SK-N-MC (cell line): Measurements from ENCODE around the gene ADTRP.
"Not testable (repeated sequence)": the region's sequence is repeated elsewhere in the genome, so short reads cannot be mapped to it uniquely, and the experiment has no call there.

Experiments
- DNase-seq: peaks from one replicate; pipeline ENCODE4 v3.0.0-alpha.2; 2011; ENCODE audit warnings: low read depth, low spot score
- H3K27ac ChIP-seq: fragments of 200-600 bp; sonication (generic); 2 replicates; pipeline ENCODE4 v1.5.1; 2016; ENCODE audit warnings: mixed run types
- H3K36me3 ChIP-seq: fragments of 200-600 bp; sonication (generic); 2 replicates; pipeline ENCODE4 v1.6.1; 2017; ENCODE audit warnings: antibody characterized with exemption, low read length, mixed read lengths; ENCODE audit not compliant: insufficient read depth
- H3K4me3 ChIP-seq: fragments of 200-600 bp; sonication (generic); 2 replicates; pipeline ENCODE4 v1.5.1; 2016
- H3K9ac ChIP-seq: fragments of 200-600 bp; sonication (generic); 2 replicates; pipeline ENCODE4 v1.8.0; 2017; ENCODE audit warnings: mixed run types, mixed read lengths; ENCODE audit not compliant: insufficient read length
- H3K9me3 ChIP-seq: fragments of 200-600 bp; sonication (generic); 2 replicates; pipeline ENCODE4 v1.6.1; 2017; ENCODE audit warnings: low read depth, mild to moderate bottlenecking, antibody characterized with exemption, low read length, moderate library complexity, mixed read lengths
- EZH2 ChIP-seq: fragments of 200-600 bp; sonication (generic); IDR thresholded peaks from one replicate; pipeline ENCODE4 v1.6.1; 2017; ENCODE audit warnings: antibody characterized with exemption
- FOXP2 ChIP-seq: optimal IDR thresholded peaks from 2 replicates; pipeline ENCODE3; 2011; ENCODE audit warnings: mild to moderate bottlenecking, moderate library complexity; ENCODE audit not compliant: insufficient read depth; ENCODE audit errors: extremely low read length, control extremely low read depth
- POLR2AphosphoS5 ChIP-seq: IDR thresholded peaks from 2 replicates; pipeline ENCODE4 v1.6.1; 2012; ENCODE audit warnings: mild to moderate bottlenecking, low read depth, low read length, borderline replicate concordance

The ADTRP gene

GRCh38 chr6:11681357-11681756 is 97.2 kb downstream of the ADTRP start:
- no peaks in the 10 kb centered on the region for H3K9me3 ChIP-seq
- H3K4me3 ChIP-seq: no peak overlapping the region
- no peak for TF ChIP-seq POLR2AphosphoS5
- TF ChIP-seq FOXP2: no peak
- TF ChIP-seq EZH2: no peak
- no peak for DNase-seq
- no peak overlapping the region for H3K9ac ChIP-seq
- no peaks in the 10 kb centered on the region for H3K36me3 ChIP-seq
- no peak overlapping the region for H3K27ac ChIP-seq

GRCh38 chr6:11680479-11680878 is 98.1 kb downstream of the ADTRP start:
- not testable (repeated sequence) for DNase-seq, H3K4me3 ChIP-seq, H3K9ac ChIP-seq, H3K27ac ChIP-seq, H3K36me3 ChIP-seq, H3K9me3 ChIP-seq

- Histone ChIP-seq H3K9ac (no peak overlapping the region), H3K9me3 (no peaks in the 10 kb centered on the region), H3K4me3 (no peak overlapping the region), H3K36me3 (no peaks in the 10 kb centered on the region), H3K27ac (no peak overlapping the region)
- TF ChIP-seq EZH2: no peak
- TF ChIP-seq FOXP2: no peak
- no peak for TF ChIP-seq POLR2AphosphoS5
- DNase-seq: no peak
Measured at GRCh38 chr6:11679099-11679498, 99.5 kb downstream of the ADTRP start.

- H3K36me3 ChIP-seq: no peaks in the 10 kb centered on the region
- TF ChIP-seq EZH2 (no peak), FOXP2 (no peak), POLR2AphosphoS5 (no peak)
- no peak overlapping the region for H3K9ac ChIP-seq
- H3K4me3 ChIP-seq: no peak overlapping the region
- DNase-seq: no peak
- no peaks in the 10 kb centered on the region for H3K9me3 ChIP-seq
- H3K27ac ChIP-seq: no peak overlapping the region
Measured at GRCh38 chr6:11675601-11676000, 103.0 kb downstream of the ADTRP start.

GRCh38 chr6:11672669-11673068 is 105.9 kb downstream of the ADTRP start:
- no peak for DNase-seq
- Histone ChIP-seq H3K9ac (no peak overlapping the region), H3K27ac (no peak overlapping the region), H3K9me3 (no peaks in the 10 kb centered on the region), H3K36me3 (no peaks in the 10 kb centered on the region), H3K4me3 (no peak overlapping the region)
- TF ChIP-seq EZH2 (no peak), FOXP2 (no peak), POLR2AphosphoS5 (no peak)

GRCh38 chr6:11672256-11672655 is 106.3 kb downstream of the ADTRP start:
- Histone ChIP-seq H3K9me3 (no peaks in the 10 kb centered on the region), H3K27ac (no peak overlapping the region), H3K36me3 (no peaks in the 10 kb centered on the region), H3K4me3 (no peak overlapping the region), H3K9ac (no peak overlapping the region)
- no peak for DNase-seq
- TF ChIP-seq POLR2AphosphoS5 (no peak), FOXP2 (no peak), EZH2 (no peak)

- H3K9me3 ChIP-seq: no peaks in the 10 kb centered on the region
- no peak for TF ChIP-seq FOXP2
- no peak for TF ChIP-seq EZH2
- no peak for TF ChIP-seq POLR2AphosphoS5
- H3K4me3 ChIP-seq: no peak overlapping the region
- H3K9ac ChIP-seq: no peak overlapping the region
- no peak overlapping the region for H3K27ac ChIP-seq
- no peak for DNase-seq
- no peaks in the 10 kb centered on the region for H3K36me3 ChIP-seq
Measured at GRCh38 chr6:11669696-11670095, 108.9 kb downstream of the ADTRP start.

GRCh38 chr6:11668455-11668854 is 110.1 kb downstream of the ADTRP start:
- H3K4me3 ChIP-seq: no peak overlapping the region
- TF ChIP-seq POLR2AphosphoS5 (no peak), EZH2 (no peak), FOXP2 (no peak)
- no peak overlapping the region for H3K27ac ChIP-seq
- no peaks in the 10 kb centered on the region for H3K9me3 ChIP-seq
- no peaks in the 10 kb centered on the region for H3K36me3 ChIP-seq
- no peak for DNase-seq
- no peak overlapping the region for H3K9ac ChIP-seq

GRCh38 chr6:11667876-11668275 is 110.7 kb downstream of the ADTRP start:
- no peak for TF ChIP-seq FOXP2
- TF ChIP-seq EZH2: no peak
- TF ChIP-seq POLR2AphosphoS5: no peak
- Histone ChIP-seq H3K9ac (no peak overlapping the region), H3K36me3 (no peaks in the 10 kb centered on the region), H3K27ac (no peak overlapping the region), H3K4me3 (no peak overlapping the region), H3K9me3 (no peaks in the 10 kb centered on the region)
- no peak for DNase-seq
